Measurements from ENCODE around the gene PPP1R14C. TPM values are rescaled to one million over a fixed set of nuclear protein-coding genes. Genes with fewer than 3 reads are reported as not detected.

The PPP1R14C gene
- polyA plus RNA-seq, 3 donors = 0.11 TPM; not detected in 2

DNA sequence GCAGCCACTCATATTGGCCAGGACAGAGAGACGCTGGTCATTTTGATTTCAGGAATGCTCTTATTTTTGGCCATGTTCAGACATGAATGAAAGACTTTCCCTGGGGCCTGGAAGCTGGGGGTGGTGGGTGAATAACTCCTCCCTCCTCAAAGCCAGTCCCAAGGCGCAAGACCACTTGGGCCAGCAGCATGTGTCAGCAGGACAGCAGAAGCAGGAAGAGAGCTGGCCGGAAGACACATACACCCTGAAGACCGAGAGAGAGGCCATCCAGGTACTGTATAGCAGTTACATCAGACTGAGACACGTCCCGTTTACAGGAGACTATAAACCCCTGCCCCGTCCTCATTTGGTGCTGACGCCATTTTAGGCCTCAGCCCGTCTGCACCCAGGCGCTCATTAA is 44.7 kb upstream of the PPP1R14C start:
- no peak overlapping the region for H3K27ac Mint-ChIP-seq
- Histone ChIP-seq H3K27ac (ENCODE audit: low read depth in 1 of 2, low read length in 2 of 2) (no peak overlapping the region), H3K36me3 (replicated peaks in 1 of 2; ENCODE audit: control insufficient read depth in 1 of 2, insufficient read depth in 2 of 2, low read length in 2 of 2) (no peaks in the 10 kb centered on the region), H3K9ac (ENCODE audit: insufficient read depth, low read length, poor library complexity, severe bottlenecking) (no peak overlapping the region), H4K20me1 (ENCODE audit: insufficient read depth, low read length) (no peaks in the 10 kb centered on the region), H3K4me3 (replicated peaks in 1 of 3; ENCODE audit: low read depth in 2 of 3, low read length in 3 of 3) (no peak overlapping the region), H3K4me1 (ENCODE audit: control insufficient read depth in 1 of 2, insufficient read depth in 2 of 2, low read length in 2 of 2) (no peaks in the 10 kb centered on the region), H3K9me3 (replicated peaks in 1 of 2; ENCODE audit: control insufficient read depth in 1 of 2, insufficient read depth in 1 of 2, low read length in 2 of 2) (no peaks in the 10 kb centered on the region), H3K79me2 (ENCODE audit: insufficient read depth, low read length) (no peaks in the 10 kb centered on the region), H3K27me3 (ENCODE audit: control insufficient read depth in 2 of 2, insufficient read depth in 2 of 2, low read length in 2 of 2) (no peaks in the 10 kb centered on the region), H2AFZ (ENCODE audit: insufficient read depth, low read depth, low read length, poor library complexity, severe bottlenecking) (no peak overlapping the region), H3K4me2 (replicated peaks; ENCODE audit: extremely low read depth, low read length, poor library complexity, severe bottlenecking) (no peak overlapping the region)
- no peak overlapping the region for H3K4me3 Mint-ChIP-seq
- intact Hi-C loops (cut with micrococcal nuclease) = no loop called here
- no peaks in the 10 kb centered on the region for H3K4me1 Mint-ChIP-seq
- 79% methylated on average over 8 of the region's 10 CpGs for WGBS (ENCODE audit: insufficient coverage)
- peaks cover 8 to 12% (median 11%) of the 10 kb centered on the region in 3 donors for H3K27me3 Mint-ChIP-seq (ENCODE audit: low read depth in 3 of 3)
- no peak for DNase-seq
- H3K36me3 Mint-ChIP-seq = no peaks in the 10 kb centered on the region
- TF ChIP-seq, protein P1, sequence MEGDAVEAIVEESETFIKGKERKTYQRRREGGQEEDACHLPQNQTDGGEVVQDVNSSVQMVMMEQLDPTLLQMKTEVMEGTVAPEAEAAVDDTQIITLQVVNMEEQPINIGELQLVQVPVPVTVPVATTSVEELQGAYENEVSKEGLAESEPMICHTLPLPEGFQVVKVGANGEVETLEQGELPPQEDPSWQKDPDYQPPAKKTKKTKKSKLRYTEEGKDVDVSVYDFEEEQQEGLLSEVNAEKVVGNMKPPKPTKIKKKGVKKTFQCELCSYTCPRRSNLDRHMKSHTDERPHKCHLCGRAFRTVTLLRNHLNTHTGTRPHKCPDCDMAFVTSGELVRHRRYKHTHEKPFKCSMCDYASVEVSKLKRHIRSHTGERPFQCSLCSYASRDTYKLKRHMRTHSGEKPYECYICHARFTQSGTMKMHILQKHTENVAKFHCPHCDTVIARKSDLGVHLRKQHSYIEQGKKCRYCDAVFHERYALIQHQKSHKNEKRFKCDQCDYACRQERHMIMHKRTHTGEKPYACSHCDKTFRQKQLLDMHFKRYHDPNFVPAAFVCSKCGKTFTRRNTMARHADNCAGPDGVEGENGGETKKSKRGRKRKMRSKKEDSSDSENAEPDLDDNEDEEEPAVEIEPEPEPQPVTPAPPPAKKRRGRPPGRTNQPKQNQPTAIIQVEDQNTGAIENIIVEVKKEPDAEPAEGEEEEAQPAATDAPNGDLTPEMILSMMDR (IDR thresholded peaks at IDR 0.05) = no peak
- H3K9me3 Mint-ChIP-seq = peaks cover 0 to 6% (median 0%) of the 10 kb centered on the region in 7 donors

DNA sequence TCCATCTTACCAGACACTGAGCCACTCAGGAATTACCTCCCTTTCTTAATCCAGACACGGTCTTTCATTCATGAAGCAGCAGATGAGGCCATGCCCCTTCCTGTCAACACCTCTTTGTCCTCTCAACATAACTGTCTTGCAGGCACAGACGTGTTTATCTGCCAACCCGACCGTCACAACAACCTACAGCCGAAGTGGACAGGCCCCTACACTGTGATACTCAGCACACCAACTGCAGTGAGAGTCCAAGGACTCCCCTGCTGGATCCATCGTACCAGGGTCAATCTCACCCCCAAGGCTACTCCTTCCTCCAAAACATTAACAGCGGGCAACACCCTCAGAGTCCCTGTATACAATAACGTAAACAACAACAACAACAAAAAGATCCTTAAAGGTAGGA is 43.3 kb upstream of the PPP1R14C start:
- peaks cover 6 to 13% (median 9%) of the 10 kb centered on the region in 3 donors for H3K27me3 Mint-ChIP-seq (ENCODE audit: low read depth in 3 of 3)
- Histone ChIP-seq H3K9ac (ENCODE audit: insufficient read depth, low read length, poor library complexity, severe bottlenecking) (no peak overlapping the region), H3K27ac (ENCODE audit: low read depth in 1 of 2, low read length in 2 of 2) (no peak overlapping the region), H3K27me3 (ENCODE audit: control insufficient read depth in 2 of 2, insufficient read depth in 2 of 2, low read length in 2 of 2) (no peaks in the 10 kb centered on the region), H4K20me1 (ENCODE audit: insufficient read depth, low read length) (no peaks in the 10 kb centered on the region), H3K4me1 (ENCODE audit: control insufficient read depth in 1 of 2, insufficient read depth in 2 of 2, low read length in 2 of 2) (no peaks in the 10 kb centered on the region), H3K36me3 (replicated peaks in 1 of 2; ENCODE audit: control insufficient read depth in 1 of 2, insufficient read depth in 2 of 2, low read length in 2 of 2) (no peaks in the 10 kb centered on the region), H3K4me3 (replicated peaks in 1 of 3; ENCODE audit: low read depth in 2 of 3, low read length in 3 of 3) (no peak overlapping the region), H3K79me2 (ENCODE audit: insufficient read depth, low read length) (no peaks in the 10 kb centered on the region), H2AFZ (ENCODE audit: insufficient read depth, low read depth, low read length, poor library complexity, severe bottlenecking) (no peak overlapping the region), H3K9me3 (replicated peaks in 1 of 2; ENCODE audit: control insufficient read depth in 1 of 2, insufficient read depth in 1 of 2, low read length in 2 of 2) (no peaks in the 10 kb centered on the region), H3K4me2 (replicated peaks; ENCODE audit: extremely low read depth, low read length, poor library complexity, severe bottlenecking) (no peak overlapping the region)
- no peak for DNase-seq
- no peak overlapping the region for H3K4me3 Mint-ChIP-seq
- H3K27ac Mint-ChIP-seq = no peak overlapping the region
- H3K4me1 Mint-ChIP-seq = no peaks in the 10 kb centered on the region
- intact Hi-C loops (cut with micrococcal nuclease) = no loop called here
- TF ChIP-seq, protein P1 (IDR thresholded peaks at IDR 0.05) = no peak
- no peaks in the 10 kb centered on the region for H3K36me3 Mint-ChIP-seq
- peaks cover 0 to 6% (median 0%) of the 10 kb centered on the region in 7 donors for H3K9me3 Mint-ChIP-seq
- 92% methylated on average over 5 of the region's 8 CpGs for WGBS (ENCODE audit: insufficient coverage)
